ENCODE measurements around the gene USP49. TPM values are rescaled to one million over a fixed set of nuclear protein-coding genes. Genes with fewer than 3 reads are reported as not detected.

USP49 gene
- total RNA-seq, 1 experiment from 2014 or later: 18.5 TPM

- no TSS peak for BruUV-seq (replicated peaks)
- no peak overlapping the region for H3K27ac Mint-ChIP-seq (ENCODE audit: unreplicated experiment)
- Histone ChIP-seq H3K4me1 (no peaks in the 10 kb centered on the region), H3K36me3 (ENCODE audit: control insufficient read depth, insufficient read depth, low read length) (no peaks in the 10 kb centered on the region), H3K4me3 (ENCODE audit: low read depth, low read length) (no peak overlapping the region), H3K9me3 (no peaks in the 10 kb centered on the region), H3K27me3 (replicated peaks; ENCODE audit: control insufficient read depth, insufficient read depth, low read length) (no peaks in the 10 kb centered on the region)
- no peaks in the 10 kb centered on the region for H3K27me3 Mint-ChIP-seq (ENCODE audit: insufficient read depth, unreplicated experiment)
- intact Hi-C loops (cut with micrococcal nuclease; ENCODE audit: unreplicated experiment): no loop called here
- H3K36me3 Mint-ChIP-seq (ENCODE audit: insufficient read depth, unreplicated experiment): peaks cover 9% of the 10 kb centered on the region
- no peaks in the 10 kb centered on the region for H3K4me1 Mint-ChIP-seq (ENCODE audit: low read depth, unreplicated experiment)
- no peak for TF ChIP-seq CTCF (IDR thresholded peaks at IDR 0.05; ENCODE audit: insufficient read depth in 1 of 2, low read depth in 1 of 2, low read length in 1 of 2, severe bottlenecking in 1 of 2, unreplicated experiment in 1 of 2)
- DNase-seq: no peak
- no peaks in the 10 kb centered on the region for H3K9me3 Mint-ChIP-seq (ENCODE audit: unreplicated experiment)
- POLR2A ChIA-PET: no interaction called here
- H3K4me3 Mint-ChIP-seq (ENCODE audit: unreplicated experiment): no peak overlapping the region
- CTCF ChIA-PET: interaction anchor here (0.8 kb wide), 1 partner anchor 225 kb away, joined by 3 read pairs; no protein-coding TSS in a partner anchor
Measured at GRCh38 chr6:41818271-41819054, 76.7 kb downstream of the USP49 start.

DNA sequence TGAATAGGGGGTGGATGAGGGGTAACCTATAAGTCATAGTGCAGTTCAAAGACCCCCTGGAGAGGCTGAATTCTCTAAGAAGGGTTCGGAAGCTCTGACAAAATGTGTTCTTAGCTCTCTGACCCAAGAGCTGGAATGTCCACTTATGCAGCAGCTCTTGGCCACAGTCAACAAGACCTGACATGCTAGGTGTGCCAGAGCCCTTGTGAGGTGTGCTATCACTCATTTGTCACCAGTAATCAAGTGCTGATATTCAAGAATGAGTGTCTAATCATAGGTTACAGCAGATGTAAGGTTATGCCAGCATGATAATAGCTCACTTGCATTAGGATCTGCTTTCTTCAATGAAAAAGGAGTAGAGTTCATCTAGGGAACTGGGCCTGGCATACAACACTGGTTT lies 79.6 kb downstream of the USP49 start:
- ChIA-PET POLR2A (no interaction called here), CTCF (interaction anchor here (0.8 kb wide), 1 partner anchor 28 kb away, joined by 5 read pairs; the partner anchor contains the start of gene TOMM6)
- BruUV-seq (replicated peaks): no TSS peak
- Histone ChIP-seq H3K4me1 (no peaks in the 10 kb centered on the region), H3K36me3 (ENCODE audit: control insufficient read depth, insufficient read depth, low read length) (no peaks in the 10 kb centered on the region), H3K27me3 (replicated peaks; ENCODE audit: control insufficient read depth, insufficient read depth, low read length) (no peaks in the 10 kb centered on the region), H3K9me3 (no peaks in the 10 kb centered on the region), H3K4me3 (ENCODE audit: low read depth, low read length) (no peak overlapping the region)
- H3K36me3 Mint-ChIP-seq (ENCODE audit: insufficient read depth, unreplicated experiment): peaks cover 9% of the 10 kb centered on the region
- intact Hi-C loops (cut with micrococcal nuclease; ENCODE audit: unreplicated experiment): no loop called here
- H3K4me3 Mint-ChIP-seq (ENCODE audit: unreplicated experiment): no peak overlapping the region
- H3K9me3 Mint-ChIP-seq (ENCODE audit: unreplicated experiment): no peaks in the 10 kb centered on the region
- H3K27ac Mint-ChIP-seq (ENCODE audit: unreplicated experiment): no peak overlapping the region
- no peaks in the 10 kb centered on the region for H3K27me3 Mint-ChIP-seq (ENCODE audit: insufficient read depth, unreplicated experiment)
- no peak for TF ChIP-seq CTCF (IDR thresholded peaks at IDR 0.05; ENCODE audit: insufficient read depth in 1 of 2, low read depth in 1 of 2, low read length in 1 of 2, severe bottlenecking in 1 of 2, unreplicated experiment in 1 of 2)
- no peak for DNase-seq
- H3K4me1 Mint-ChIP-seq (ENCODE audit: low read depth, unreplicated experiment): no peaks in the 10 kb centered on the region

DNA sequence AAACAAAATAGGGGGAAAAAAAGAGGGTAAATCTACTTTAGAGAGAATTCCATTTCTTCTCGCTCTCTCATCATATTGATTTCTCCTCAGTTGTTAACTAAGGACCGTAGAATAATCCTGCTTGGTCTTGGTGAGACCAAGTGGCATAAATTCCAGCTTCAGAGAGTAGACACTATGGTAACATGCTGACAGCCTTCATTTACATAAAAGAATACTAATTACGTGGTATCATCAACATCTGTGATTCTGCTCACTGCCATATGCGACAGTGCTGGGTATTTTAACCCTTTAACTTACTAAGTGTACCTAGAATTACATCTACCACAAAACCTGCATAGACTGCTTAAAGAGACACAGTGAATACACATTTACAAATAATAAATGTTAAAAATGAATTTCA lies 80.5 kb downstream of the USP49 start:
- H3K27me3 Mint-ChIP-seq (ENCODE audit: insufficient read depth, unreplicated experiment): no peaks in the 10 kb centered on the region
- no peaks in the 10 kb centered on the region for H3K9me3 ChIP-seq
- BruUV-seq (replicated peaks): no TSS peak
- intact Hi-C loops (cut with micrococcal nuclease; ENCODE audit: unreplicated experiment): no loop called here
- POLR2A ChIA-PET: no interaction called here
- H3K4me1 ChIP-seq: no peaks in the 10 kb centered on the region
- CTCF ChIA-PET: no interaction called here
- no peak overlapping the region for H3K4me3 Mint-ChIP-seq (ENCODE audit: unreplicated experiment)
- no peaks in the 10 kb centered on the region for H3K4me1 Mint-ChIP-seq (ENCODE audit: low read depth, unreplicated experiment)
- H3K4me3 ChIP-seq (ENCODE audit: low read depth, low read length): no peak overlapping the region
- no peaks in the 10 kb centered on the region for H3K9me3 Mint-ChIP-seq (ENCODE audit: unreplicated experiment)
- no peak overlapping the region for H3K27ac Mint-ChIP-seq (ENCODE audit: unreplicated experiment)
- no peaks in the 10 kb centered on the region for H3K36me3 ChIP-seq (ENCODE audit: control insufficient read depth, insufficient read depth, low read length)
- no peaks in the 10 kb centered on the region for H3K27me3 ChIP-seq (replicated peaks; ENCODE audit: control insufficient read depth, insufficient read depth, low read length)
- no peak for TF ChIP-seq CTCF (IDR thresholded peaks at IDR 0.05; ENCODE audit: insufficient read depth in 1 of 2, low read depth in 1 of 2, low read length in 1 of 2, severe bottlenecking in 1 of 2, unreplicated experiment in 1 of 2)
- H3K36me3 Mint-ChIP-seq (ENCODE audit: insufficient read depth, unreplicated experiment): peaks cover 9% of the 10 kb centered on the region
- DNase-seq: no peak

Data from Caco-2 (cell line).